Activated T-cell treated with anti-CD3 and anti-CD28 coated beads for 48 hours (primary cell): ENCODE measurements around the gene GMEB2.
"Not testable (repeated sequence)": the region's sequence is repeated elsewhere in the genome, so short reads cannot be mapped to it uniquely, and the experiment has no call there.

Source experiments
- DNase-seq: peaks from one replicate; pipeline ENCODE4 v3.0.0-alpha.2; 2020; ENCODE audit warnings: low read depth

Gene GMEB2

GRCh38 chr20:63657260-63657936, 30.5 kb upstream of the GMEB2 start:
- DNase-seq: no peak

- no peak for DNase-seq
Observed at GRCh38 chr20:63656451-63656850, 29.6 kb upstream of the GMEB2 start.

- no peak for DNase-seq
Observed at GRCh38 chr20:63655249-63655648, 28.3 kb upstream of the GMEB2 start.

GRCh38 chr20:63653974-63654668, 27.2 kb upstream of the GMEB2 start:
- DNase-seq: no peak

GRCh38 chr20:63653041-63653973, 26.4 kb upstream of the GMEB2 start, which contains the start of gene STMN3:
Gene STMN3, minus strand, starts transcription at chr20:63653424. Its CDS starts 79 bp downstream, at chr20:63653345.
- DNase-seq: peak; percentile 64

- no peak for DNase-seq
Observed at GRCh38 chr20:63652192-63652980, 25.5 kb upstream of the GMEB2 start.

- no peak for DNase-seq
Observed at GRCh38 chr20:63651942-63652191, 25.0 kb upstream of the GMEB2 start.

GRCh38 chr20:63650486-63650885, 23.6 kb upstream of the GMEB2 start:
- not testable (repeated sequence) for DNase-seq

- DNase-seq: no peak
Observed at GRCh38 chr20:63648895-63649589, 22.1 kb upstream of the GMEB2 start.

GRCh38 chr20:63648190-63648589, 21.3 kb upstream of the GMEB2 start:
- DNase-seq: no peak

GRCh38 chr20:63645218-63645617, 18.3 kb upstream of the GMEB2 start:
- no peak for DNase-seq

GRCh38 chr20:63643946-63644345, 17.0 kb upstream of the GMEB2 start:
- no peak for DNase-seq

GRCh38 chr20:63643499-63643898, 16.6 kb upstream of the GMEB2 start:
- DNase-seq: no peak

- DNase-seq: no peak
Observed at GRCh38 chr20:63642527-63643247, 15.8 kb upstream of the GMEB2 start.

- DNase-seq: peak; percentile 96
Observed at GRCh38 chr20:63641792-63642523, 15.1 kb upstream of the GMEB2 start.

- DNase-seq: no peak
Observed at GRCh38 chr20:63641146-63641791, 14.4 kb upstream of the GMEB2 start.

- DNase-seq: not testable (repeated sequence)
Observed at GRCh38 chr20:63640686-63641085, 13.8 kb upstream of the GMEB2 start.

GRCh38 chr20:63640086-63640485, 13.2 kb upstream of the GMEB2 start:
- DNase-seq: no peak
